OCI-LY1 (cell line): Measurements from ENCODE around the gene SLC1A2.

Experiments used
- EZH2 ChIP-seq: fragments of 200-600 bp; sonication (generic), shearing (Covaris generic); IDR thresholded peaks from 2 replicates; pipeline ENCODE4 v1.8.0; 2017; ENCODE audit warnings: borderline replicate concordance, mixed run types, mild to moderate bottlenecking, antibody characterized with exemption, low read length, moderate library complexity, mixed read lengths
- TF ChIP-seq, protein P1 (sequence below): fragments of 200-600 bp; sonication (generic), shearing (Covaris generic); IDR thresholded peaks from 2 replicates; pipeline ENCODE4 v1.5.1; 2017; ENCODE audit warnings: mild to moderate bottlenecking, antibody characterized with exemption, low read length, moderate library complexity, mixed read lengths

- TF ChIP-seq, protein P1, sequence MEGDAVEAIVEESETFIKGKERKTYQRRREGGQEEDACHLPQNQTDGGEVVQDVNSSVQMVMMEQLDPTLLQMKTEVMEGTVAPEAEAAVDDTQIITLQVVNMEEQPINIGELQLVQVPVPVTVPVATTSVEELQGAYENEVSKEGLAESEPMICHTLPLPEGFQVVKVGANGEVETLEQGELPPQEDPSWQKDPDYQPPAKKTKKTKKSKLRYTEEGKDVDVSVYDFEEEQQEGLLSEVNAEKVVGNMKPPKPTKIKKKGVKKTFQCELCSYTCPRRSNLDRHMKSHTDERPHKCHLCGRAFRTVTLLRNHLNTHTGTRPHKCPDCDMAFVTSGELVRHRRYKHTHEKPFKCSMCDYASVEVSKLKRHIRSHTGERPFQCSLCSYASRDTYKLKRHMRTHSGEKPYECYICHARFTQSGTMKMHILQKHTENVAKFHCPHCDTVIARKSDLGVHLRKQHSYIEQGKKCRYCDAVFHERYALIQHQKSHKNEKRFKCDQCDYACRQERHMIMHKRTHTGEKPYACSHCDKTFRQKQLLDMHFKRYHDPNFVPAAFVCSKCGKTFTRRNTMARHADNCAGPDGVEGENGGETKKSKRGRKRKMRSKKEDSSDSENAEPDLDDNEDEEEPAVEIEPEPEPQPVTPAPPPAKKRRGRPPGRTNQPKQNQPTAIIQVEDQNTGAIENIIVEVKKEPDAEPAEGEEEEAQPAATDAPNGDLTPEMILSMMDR, result no peak
- TF ChIP-seq EZH2, result no peak
Measured at GRCh38 chr11:35223991-35224390, 195.4 kb downstream of the SLC1A2 start.
